Measurements from ENCODE around the gene TMBIM4. TPM values are rescaled to one million over a fixed set of nuclear protein-coding genes. Genes with fewer than 3 reads are reported as not detected.

Gene TMBIM4
- total and polyA plus RNA-seq, 2 donors (not counting 3 experiments of a cell fraction or from before 2014, with no cell fraction given), result 74.1 to 370 TPM

DNA sequence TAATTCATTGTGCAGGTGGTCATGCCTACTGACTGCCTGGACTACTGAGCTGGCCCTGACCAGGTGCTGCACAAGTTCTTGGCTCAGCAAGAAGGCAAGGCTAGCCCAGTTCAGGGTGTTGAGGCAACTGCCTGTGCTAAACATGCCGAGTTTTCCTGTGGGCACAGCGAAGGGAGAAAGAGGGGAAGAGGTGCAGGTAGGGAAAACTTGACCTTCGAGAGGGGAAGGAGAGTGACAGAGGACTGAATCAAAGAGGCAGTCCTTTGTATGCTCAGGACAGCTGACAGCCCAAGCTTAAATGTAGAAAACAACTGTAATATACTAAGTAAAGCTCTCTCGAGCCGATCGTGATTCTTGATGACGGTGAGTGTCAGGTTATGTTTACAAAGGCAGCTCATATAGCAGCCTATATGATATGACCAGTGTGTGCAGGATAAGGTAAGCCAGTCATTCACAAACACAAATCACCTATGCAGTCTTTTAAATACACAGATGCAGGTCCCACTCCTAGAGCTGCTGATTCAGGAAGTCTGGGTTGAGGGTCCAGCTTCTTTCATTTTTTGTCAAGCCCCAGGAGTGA, 21.8 kb upstream of the TMBIM4 start:
- intact Hi-C loops (cut with micrococcal nuclease) (no loop called here), dilution Hi-C loops (cut with MboI; ENCODE audit: extremely low pct_ligation_motif_present, low sequenced_read_pairs) (no loop called here)
- Histone ChIP-seq H2AFZ (ENCODE audit: low read depth, low read length) (no peak overlapping the region), H4K20me1 (replicated peaks; ENCODE audit: control insufficient read depth, extremely low read depth, insufficient read depth, low read length) (no peaks in the 10 kb centered on the region), H3K9me1 (replicated peaks; ENCODE audit: control insufficient read depth, extremely low read depth, insufficient read depth, low read length) (no peaks in the 10 kb centered on the region), H3K9ac (replicated peaks; ENCODE audit: extremely low read depth, insufficient read depth, low read length) (no peak overlapping the region), H3K4me3 (replicated peaks in 1 of 3; ENCODE audit: insufficient read depth in 1 of 3, low read depth in 1 of 3, low read length in 3 of 3) (no peak overlapping the region), H3K27me3 (ENCODE audit: control insufficient read depth in 2 of 2, insufficient read depth in 2 of 2, low read length in 2 of 2) (no peaks in the 10 kb centered on the region), H3K4me2 (ENCODE audit: insufficient read depth, low read length) (no peak overlapping the region), H3K9me3 (replicated peaks; ENCODE audit: control insufficient read depth, insufficient read depth, low read length) (no peaks in the 10 kb centered on the region), H3K4me1 (ENCODE audit: control insufficient read depth, extremely low read depth, insufficient read depth, low read length) (peaks cover 24% of the 10 kb centered on the region), H3K27ac (ENCODE audit: insufficient read depth, low read depth, low read length) (no peak overlapping the region), H3K36me3 (ENCODE audit: control insufficient read depth in 2 of 2, extremely low read depth in 1 of 2, insufficient read depth in 2 of 2, low read length in 2 of 2) (no peaks in the 10 kb centered on the region), H3K79me2 (ENCODE audit: control insufficient read depth, insufficient read depth, low read length) (no peaks in the 10 kb centered on the region)
- no TSS peak for BruUV-seq (replicated peaks)
- DNase-seq (ENCODE audit: low read depth, low spot score) (no peak), FAIRE-seq (no peak)
- CTCF ChIA-PET, result interaction anchor here (1.0 to 2.7 kb wide), 4 partner anchors 15 to 46 kb away, joined by 4 to 12 read pairs (median 5); no protein-coding TSS in a partner anchor
- TF ChIP-seq POLR2A (IDR thresholded peaks at IDR 0.05; ENCODE audit: low read depth, low read length), result no peak
- no peak for TF ChIP-seq MAX (IDR thresholded peaks at IDR 0.05; ENCODE audit: insufficient read depth, insufficient read length)
- TF ChIP-seq POLR2AphosphoS5 (IDR thresholded peaks at IDR 0.05; ENCODE audit: insufficient read depth, low read depth, low read length), result no peak
- no peak for TF ChIP-seq MYC (IDR thresholded peaks at IDR 0.05; ENCODE audit: low read depth, low read length)
- no peak for TF ChIP-seq FOS (IDR thresholded peaks at IDR 0.05; ENCODE audit: borderline replicate concordance, insufficient read depth, low read length)
- no peak for TF ChIP-seq JUN (IDR thresholded peaks at IDR 0.05; ENCODE audit: borderline replicate concordance, insufficient read depth, insufficient read length, low read depth)
- TF ChIP-seq EZH2 (IDR thresholded peaks at IDR 0.05; ENCODE audit: borderline replicate concordance, low read depth, low read length, severe bottlenecking), result no peak
- TF ChIP-seq GATA2 (IDR thresholded peaks at IDR 0.05; ENCODE audit: insufficient read depth, insufficient read length, low read depth, low read length), result no peak
- TF ChIP-seq, protein P1, sequence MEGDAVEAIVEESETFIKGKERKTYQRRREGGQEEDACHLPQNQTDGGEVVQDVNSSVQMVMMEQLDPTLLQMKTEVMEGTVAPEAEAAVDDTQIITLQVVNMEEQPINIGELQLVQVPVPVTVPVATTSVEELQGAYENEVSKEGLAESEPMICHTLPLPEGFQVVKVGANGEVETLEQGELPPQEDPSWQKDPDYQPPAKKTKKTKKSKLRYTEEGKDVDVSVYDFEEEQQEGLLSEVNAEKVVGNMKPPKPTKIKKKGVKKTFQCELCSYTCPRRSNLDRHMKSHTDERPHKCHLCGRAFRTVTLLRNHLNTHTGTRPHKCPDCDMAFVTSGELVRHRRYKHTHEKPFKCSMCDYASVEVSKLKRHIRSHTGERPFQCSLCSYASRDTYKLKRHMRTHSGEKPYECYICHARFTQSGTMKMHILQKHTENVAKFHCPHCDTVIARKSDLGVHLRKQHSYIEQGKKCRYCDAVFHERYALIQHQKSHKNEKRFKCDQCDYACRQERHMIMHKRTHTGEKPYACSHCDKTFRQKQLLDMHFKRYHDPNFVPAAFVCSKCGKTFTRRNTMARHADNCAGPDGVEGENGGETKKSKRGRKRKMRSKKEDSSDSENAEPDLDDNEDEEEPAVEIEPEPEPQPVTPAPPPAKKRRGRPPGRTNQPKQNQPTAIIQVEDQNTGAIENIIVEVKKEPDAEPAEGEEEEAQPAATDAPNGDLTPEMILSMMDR (IDR thresholded peaks at IDR 0.05; ENCODE audit: extremely low read depth in 1 of 2, insufficient read depth in 1 of 2, low read depth in 1 of 2, low read length in 2 of 2), result no peak
- POLR2A ChIA-PET, result no interaction called here
